Heart right ventricle (tissue), 16 donors: ENCODE results near the gene LDOC1. TPM values are rescaled to one million over a fixed set of nuclear protein-coding genes. Genes with fewer than 3 reads are reported as not detected.

Experiments used
- ATAC-seq, 8 donors: fragments of 200-7000 bp; cut with Tn5 transposase; one replicate each; pipeline ENCODE4 v1.9.1; 2020; ENCODE audit warnings: mild to moderate bottlenecking in 8 of 8, moderate library complexity in 8 of 8, moderate number of reproducible peaks in 1 of 8
- DNase-seq, 2 donors: peaks; one replicate each; pipeline ENCODE4 v3.0.0-alpha.2; 2020
- H3K27ac ChIP-seq, 10 donors: fragments of 200-600 bp; sonication (generic) in 2 of 10; one replicate each; pipeline versions ENCODE4 v1.5.0 to v1.8.0; 2020 to 2022; ENCODE audit warnings: mild to moderate bottlenecking in 3 of 10
- H3K27me3 ChIP-seq, 7 donors: fragments of 200-600 bp; one replicate each; pipeline ENCODE4 v1.8.0; 2021 to 2022; ENCODE audit warnings: mild to moderate bottlenecking in 2 of 7
- H3K36me3 ChIP-seq, 9 donors: fragments of 200-600 bp; sonication (generic) in 1 of 9; one replicate each; pipeline versions ENCODE4 v1.5.0 to v1.8.0; 2020 to 2022; ENCODE audit warnings: mild to moderate bottlenecking in 2 of 9
- H3K4me1 ChIP-seq, 9 donors: fragments of 200-600 bp; sonication (generic) in 1 of 9; one replicate each; pipeline versions ENCODE4 v1.5.0 to v1.8.0; 2020 to 2022; ENCODE audit warnings: mild to moderate bottlenecking in 4 of 9
- H3K4me3 ChIP-seq, 10 donors: fragments of 200-600 bp; sonication (generic) in 2 of 10; one replicate each; pipeline versions ENCODE4 v1.5.0 to v1.8.0; 2020 to 2022; ENCODE audit warnings: mild to moderate bottlenecking in 7 of 10, moderate library complexity in 2 of 10
- H3K9me3 ChIP-seq, 11 donors: fragments of 200-600 bp in 10 of 11; sonication (generic) in 2 of 11; one replicate each; pipeline versions ENCODE4 v1.5.0 to v1.8.0; 2013 to 2022; ENCODE audit warnings: mild to moderate bottlenecking in 2 of 11, control low read depth in 1 of 11, moderate library complexity in 1 of 11
- WGBS, 2 donors: extraction: QIAGEN DNeasy Blood & Tissue Kit; methylation state at CpG; one replicate each; pipeline ENCODE4 v1.1.7; 2013; ENCODE audit warnings: inconsistent platforms in 1 of 2; 5-methylcytosine and 5-hydroxymethylcytosine counted together
- intact Hi-C, 10 donors: fragments of 100-400 bp; cut with DNase I; formaldehyde crosslinking; loops; one replicate each; pipeline versions ENCODE4 v1.11.1 to v1.14.2; 2022
- long read RNA-seq, 3 donors: library from polyadenylated mRNA; unstranded; transcript quantifications; one replicate each; pipeline ENCODE4 v2.0.0, GENCODE V29; 2020 to 2021
- polyA plus RNA-seq, 2 donors: library from polyadenylated mRNA; stranded (reverse); fragments of 200-250 nt; gene quantifications; one replicate each; pipeline ENCODE4 v1.2.3, GENCODE V29; 2013
- total RNA-seq, 10 donors: library from RNA; stranded (reverse); fragmentation: NEBNext Ultra II Directional in 3 of 10; extraction: Animal tissue kit (Norgen Biotek cat#: 25700) in 3 of 10; gene quantifications; one replicate each; pipeline versions ENCODE4 v1.2.1 to v1.2.4, GENCODE V29; 2021 to 2023
- TF ChIP-seq, protein P1 (sequence below), 9 donors: fragments of 200-600 bp; sonication (generic) in 2 of 9; IDR thresholded peaks; one replicate each; pipeline versions ENCODE4 v1.5.0 to v1.8.0; 2021 to 2022; ENCODE audit warnings: antibody characterized with exemption in 9 of 9, mild to moderate bottlenecking in 5 of 9, moderate library complexity in 1 of 9
- donor health status: Arrhythmogenic right ventricular cardiomyopathy.
- donor health status: ischemic (EF 13 %, LVEDD 7.1; RV severe dilation, severe dysfunction).
- donor health status: healthy with polysubstance abuse.
- donor health status: DM: no; HTN: yes; CAD: no.
- donor health status: DM: no; HTN: no; CAD: no.
- donor health status: ischemic (EF 25% LVEDD 6.9; RV normal size, moderate dysfunction).
- donor health status: ischemic (EF 25% LVEDD 5.7; RV mildly dilated, moderate dysfunction).
- donor health status: healthy.
- donor health status: DM: yes; HTN: yes; CAD: no.
- donor health status: Ischemic cardiomyopathy.
- donor health status: ischemic (EF 35%, LVEDD 5.7; RV mildly dilated, moderate dysfunction).
- donor health status: nonischemic (EF 11% LVEDD 7.7; RV severe dilation, severe dysfunction).
- donor health status: DM: yes; HTN: yes; CAD: no.
- donor health status: PGD.
- donor health status: ischemic (EF 29% LVEDD 5.4; RV normal size, mild dysfunction).
- donor health status: nonischemic (EF 23%, LVEDD 6.1; RV moderate dilation, normal function).

Gene LDOC1
- total RNA-seq: 1 to 10 TPM; 1.5 to 4.3 (median 2.8) TPM
- polyA plus RNA-seq: 1 to 10 TPM; 5.1 to 7.3 TPM
- long read RNA-seq, donor 1, partial matches to known transcripts: 0 of 3 reads
- long read RNA-seq, donor 1, other reads (novel, unspliced or antisense): 0 of 3 reads
- long read RNA-seq, donor 2, partial matches to known transcripts: 0 of 1 reads
- long read RNA-seq, donor 2, other reads (novel, unspliced or antisense): 0 of 1 reads
- long read RNA-seq, donor 3, partial matches to known transcripts: 0 of 2 reads
- long read RNA-seq, donor 3, other reads (novel, unspliced or antisense): 0 of 2 reads

DNA sequence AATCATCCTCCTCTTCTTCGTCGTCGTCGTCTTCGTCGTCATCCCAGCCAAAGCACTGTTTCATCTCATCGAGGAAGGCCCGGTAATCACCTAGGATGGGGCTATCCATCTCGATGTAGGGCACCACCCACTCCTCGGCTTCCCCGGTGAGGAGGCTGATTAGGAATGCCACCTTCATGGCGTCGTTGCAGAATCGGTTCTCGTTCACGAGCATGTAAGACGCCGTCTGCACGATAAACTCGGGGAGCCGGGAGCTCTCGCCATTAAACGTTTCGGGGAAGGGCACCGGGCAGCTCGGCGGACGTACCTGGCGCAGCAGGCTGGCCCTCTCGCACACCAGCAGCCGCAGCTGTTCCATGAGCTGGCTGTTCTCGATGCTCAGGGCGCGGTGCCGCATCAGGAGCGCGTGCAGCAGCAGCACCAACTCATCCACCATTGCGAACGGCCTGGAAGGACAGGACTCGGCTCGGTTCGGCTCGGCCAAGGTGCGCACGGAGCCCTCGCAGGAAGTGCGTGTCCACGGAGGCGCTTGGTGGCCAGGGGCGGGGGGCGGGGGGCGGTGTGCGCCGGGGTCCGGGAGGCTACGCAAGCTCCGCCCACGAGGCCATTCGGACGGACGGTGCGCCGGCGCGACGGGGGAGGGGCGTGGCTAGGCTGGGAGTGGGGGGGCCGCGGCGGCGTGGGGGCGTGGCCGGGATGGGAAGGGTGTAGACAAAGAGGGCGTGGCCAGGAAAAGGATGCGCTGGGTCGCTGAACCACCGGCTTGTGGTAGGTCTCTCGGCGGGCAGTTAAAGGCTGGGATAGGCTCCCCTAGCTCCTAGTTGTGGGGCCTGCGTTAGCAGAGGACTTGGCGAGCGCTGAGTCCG is at the start of gene LDOC1:
Gene LDOC1 (minus strand): TSS at position 544 of the 866 bp plus-strand sequence. CDS start 108 bp downstream, at position 436.
- H3K36me3 ChIP-seq: no peaks in the 10 kb centered on the region
- H3K27ac ChIP-seq: peak within 1 kb of the TSS in 1 of 10 donors; percentile 12
- H3K4me3 ChIP-seq: peak within 1 kb of the TSS; percentile 32 to 64 (median 56)
- no peaks in the 10 kb centered on the region for H3K9me3 ChIP-seq
- H3K27me3 ChIP-seq: peaks cover 0 to 12% (median 0%) of the 10 kb centered on the region in 7 donors
- DNase-seq: peak; percentile 72 to 79
- WGBS, 2 donors: 0 to 2% methylated on average over 52 to 83 of the region's 83 CpGs
- ATAC-seq: peak; percentile 86 to 97 (median 92)
- TF ChIP-seq, protein P1, sequence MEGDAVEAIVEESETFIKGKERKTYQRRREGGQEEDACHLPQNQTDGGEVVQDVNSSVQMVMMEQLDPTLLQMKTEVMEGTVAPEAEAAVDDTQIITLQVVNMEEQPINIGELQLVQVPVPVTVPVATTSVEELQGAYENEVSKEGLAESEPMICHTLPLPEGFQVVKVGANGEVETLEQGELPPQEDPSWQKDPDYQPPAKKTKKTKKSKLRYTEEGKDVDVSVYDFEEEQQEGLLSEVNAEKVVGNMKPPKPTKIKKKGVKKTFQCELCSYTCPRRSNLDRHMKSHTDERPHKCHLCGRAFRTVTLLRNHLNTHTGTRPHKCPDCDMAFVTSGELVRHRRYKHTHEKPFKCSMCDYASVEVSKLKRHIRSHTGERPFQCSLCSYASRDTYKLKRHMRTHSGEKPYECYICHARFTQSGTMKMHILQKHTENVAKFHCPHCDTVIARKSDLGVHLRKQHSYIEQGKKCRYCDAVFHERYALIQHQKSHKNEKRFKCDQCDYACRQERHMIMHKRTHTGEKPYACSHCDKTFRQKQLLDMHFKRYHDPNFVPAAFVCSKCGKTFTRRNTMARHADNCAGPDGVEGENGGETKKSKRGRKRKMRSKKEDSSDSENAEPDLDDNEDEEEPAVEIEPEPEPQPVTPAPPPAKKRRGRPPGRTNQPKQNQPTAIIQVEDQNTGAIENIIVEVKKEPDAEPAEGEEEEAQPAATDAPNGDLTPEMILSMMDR (IDR thresholded peaks at IDR 0.05): no peak
- intact Hi-C loops: no loop called here
- no peaks in the 10 kb centered on the region for H3K4me1 ChIP-seq

- WGBS, 2 donors: 86 to 98% methylated on average over 2 of the region's 2 CpGs
- H3K4me1 ChIP-seq: no peaks in the 10 kb centered on the region
- no peak overlapping the region for H3K4me3 ChIP-seq
- no peak overlapping the region for H3K27ac ChIP-seq
- no peak for ATAC-seq
- no peak for DNase-seq
- TF ChIP-seq, protein P1 (IDR thresholded peaks at IDR 0.05): no peak
- H3K27me3 ChIP-seq: no peaks in the 10 kb centered on the region
- H3K36me3 ChIP-seq: no peaks in the 10 kb centered on the region
- intact Hi-C loops: no loop called here
- H3K9me3 ChIP-seq: peaks cover 0 to 5% (median 0%) of the 10 kb centered on the region in 11 donors
Measured at GRCh38 chrX:141221611-141222010, 44.7 kb upstream of the LDOC1 start.

DNA sequence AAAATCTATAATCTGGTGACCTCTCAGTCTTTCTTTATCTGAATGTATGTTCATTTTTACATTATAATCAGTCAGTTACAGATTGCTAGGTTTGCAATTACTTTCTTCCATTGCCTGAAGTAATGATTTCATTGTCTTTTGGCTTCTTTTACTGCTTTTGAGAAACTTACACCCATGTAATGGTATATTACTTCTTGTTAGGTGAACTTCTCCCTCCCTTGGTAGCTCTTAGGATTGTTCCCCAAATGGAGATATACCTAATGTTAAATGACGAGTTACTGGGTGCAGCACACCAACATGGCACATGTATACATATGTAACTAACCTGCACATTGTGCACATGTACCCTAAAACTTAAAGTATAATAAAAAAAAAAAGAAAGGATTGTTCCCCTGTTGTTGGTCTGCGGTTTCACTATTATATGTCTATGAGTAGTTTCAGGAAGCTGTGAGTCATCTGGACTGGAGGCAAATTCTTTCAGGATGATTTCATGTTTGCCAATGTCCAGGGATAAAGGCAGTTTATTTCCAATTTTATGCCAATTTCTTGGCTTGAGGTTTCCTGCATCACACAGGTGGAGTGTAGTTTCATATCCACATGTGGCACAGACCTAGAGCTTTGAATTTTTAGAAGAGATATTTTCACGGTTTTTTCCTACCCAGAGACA is 43.5 kb upstream of the LDOC1 start:
- no peak for DNase-seq
- Histone ChIP-seq H3K27me3 (no peaks in the 10 kb centered on the region), H3K27ac (no peak overlapping the region), H3K4me1 (no peaks in the 10 kb centered on the region), H3K4me3 (no peak overlapping the region), H3K9me3 (peaks cover 0 to 5% (median 0%) of the 10 kb centered on the region in 11 donors), H3K36me3 (no peaks in the 10 kb centered on the region)
- no peak for ATAC-seq
- intact Hi-C loops: no loop called here
- TF ChIP-seq, protein P1 (IDR thresholded peaks at IDR 0.05): no peak
- WGBS, 2 donors: 51 to 53% methylated on average over 3 of the region's 3 CpGs

GRCh38 chrX:141214196-141214595 is 37.3 kb upstream of the LDOC1 start:
- intact Hi-C loops: no loop called here
- no peak overlapping the region for H3K27ac ChIP-seq
- 60 to 82% methylated on average over 1 of the region's 1 CpG for WGBS, 2 donors
- no peaks in the 10 kb centered on the region for H3K4me1 ChIP-seq
- TF ChIP-seq, protein P1 (IDR thresholded peaks at IDR 0.05): no peak
- H3K36me3 ChIP-seq: no peaks in the 10 kb centered on the region
- no peak overlapping the region for H3K4me3 ChIP-seq
- DNase-seq: no peak
- H3K9me3 ChIP-seq: peaks cover 0 to 9% (median 0%) of the 10 kb centered on the region in 11 donors
- ATAC-seq: no peak
- no peaks in the 10 kb centered on the region for H3K27me3 ChIP-seq
